HG02885 (cell line): Measurements from ENCODE around the gene THBD.
"Not testable (repeated sequence)": the region's sequence is repeated elsewhere in the genome, so short reads cannot be mapped to it uniquely, and the experiment has no call there.

Source experiments
- ATAC-seq: cut with Tn5 transposase; IDR thresholded peaks from one replicate; pipeline ENCODE4 v1.9.1; 2021; ENCODE audit warnings: mild to moderate bottlenecking; ENCODE audit not compliant: unreplicated experiment, poor library complexity

The THBD gene

DNA sequence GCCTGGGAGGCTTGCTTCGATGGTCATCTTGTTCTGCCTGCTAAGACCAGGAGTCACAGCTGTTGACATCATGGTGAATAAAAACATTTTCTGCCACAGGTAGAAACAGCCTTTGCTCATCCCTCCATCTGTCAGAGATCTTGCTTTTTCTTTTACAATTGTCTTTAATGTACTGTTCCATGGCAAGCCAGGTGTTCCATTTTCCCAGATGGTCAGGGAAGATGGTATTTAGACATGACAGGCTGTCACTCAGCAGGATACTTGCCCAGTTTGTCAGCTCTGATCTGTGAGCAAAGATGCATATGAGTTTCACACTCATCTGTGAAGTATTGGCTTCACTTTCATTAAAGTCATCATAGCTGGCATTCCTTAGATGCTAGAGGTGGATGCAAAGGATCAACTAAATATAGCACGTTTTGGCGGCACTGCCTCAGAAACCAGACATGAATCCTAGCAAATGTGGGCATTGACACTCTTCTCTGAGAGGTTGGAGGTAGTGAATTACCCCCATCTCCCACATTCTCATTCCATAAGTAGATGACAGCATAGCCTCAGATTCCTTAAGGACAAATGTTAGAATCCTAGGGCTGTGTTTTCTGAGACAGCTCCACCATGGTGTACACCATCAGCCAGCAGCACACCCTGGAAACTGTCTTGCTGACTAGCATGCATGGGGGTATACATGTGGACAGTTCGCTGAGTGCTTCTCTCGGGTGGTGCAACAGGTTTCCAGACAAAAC is 10.2 kb downstream of the THBD start:
- no peak for ATAC-seq

- ATAC-seq = no peak
Observed at GRCh38 chr20:23037017-23037481, 12.4 kb downstream of the THBD start.

- ATAC-seq = no peak
Observed at GRCh38 chr20:23036371-23036770, 13.1 kb downstream of the THBD start.

DNA sequence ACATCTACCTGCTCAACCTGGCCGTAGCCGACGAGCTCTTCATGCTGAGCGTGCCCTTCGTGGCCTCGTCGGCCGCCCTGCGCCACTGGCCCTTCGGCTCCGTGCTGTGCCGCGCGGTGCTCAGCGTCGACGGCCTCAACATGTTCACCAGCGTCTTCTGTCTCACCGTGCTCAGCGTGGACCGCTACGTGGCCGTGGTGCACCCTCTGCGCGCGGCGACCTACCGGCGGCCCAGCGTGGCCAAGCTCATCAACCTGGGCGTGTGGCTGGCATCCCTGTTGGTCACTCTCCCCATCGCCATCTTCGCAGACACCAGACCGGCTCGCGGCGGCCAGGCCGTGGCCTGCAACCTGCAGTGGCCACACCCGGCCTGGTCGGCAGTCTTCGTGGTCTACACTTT is 13.7 kb downstream of the THBD start:
- ATAC-seq = no peak

DNA sequence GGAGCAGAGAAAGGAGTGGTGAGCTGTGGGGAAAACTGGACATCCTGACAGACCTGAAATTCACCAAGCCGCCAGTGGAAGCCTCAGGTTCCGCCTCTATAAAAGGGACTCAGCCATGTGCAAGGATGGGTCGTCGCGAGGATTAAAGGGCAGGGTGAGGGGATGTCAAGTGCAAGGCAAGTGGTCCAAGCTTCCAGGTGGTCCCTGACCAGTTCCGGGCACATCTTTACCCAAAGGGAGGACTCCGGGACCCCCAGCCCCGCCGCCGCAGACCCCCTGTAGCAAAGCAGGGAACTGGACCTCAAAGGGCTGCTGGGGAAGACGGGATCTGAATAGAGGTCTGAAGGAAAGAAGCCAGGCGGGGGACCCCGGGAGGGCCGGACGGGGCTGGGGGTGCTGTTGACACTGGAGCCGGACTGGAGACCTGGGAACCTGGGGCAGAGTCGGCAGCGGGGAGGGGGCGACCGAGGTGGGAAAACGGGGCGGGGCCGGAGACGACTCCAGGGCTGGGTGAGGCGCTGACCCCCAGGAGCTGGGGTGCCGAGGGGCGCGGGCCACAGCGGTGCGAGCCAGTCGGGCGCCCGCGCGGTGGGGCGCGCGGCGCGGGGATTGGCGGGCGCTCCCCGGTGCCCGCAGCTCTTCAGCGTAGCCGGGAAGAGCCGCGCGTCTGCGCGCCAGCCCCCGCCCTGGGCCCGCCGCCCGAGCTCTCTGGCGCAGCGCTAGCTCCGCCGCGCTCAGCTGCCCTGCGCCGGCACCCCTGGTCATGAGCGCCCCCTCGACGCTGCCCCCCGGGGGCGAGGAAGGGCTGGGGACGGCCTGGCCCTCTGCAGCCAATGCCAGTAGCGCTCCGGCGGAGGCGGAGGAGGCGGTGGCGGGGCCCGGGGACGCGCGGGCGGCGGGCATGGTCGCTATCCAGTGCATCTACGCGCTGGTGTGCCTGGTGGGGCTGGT is 14.5 kb downstream of the THBD start, which contains the start of gene SSTR4:
SSTR4 (plus strand) TSS at position 592 of the 951 bp plus-strand sequence; CDS start at position 764, 172 bp downstream.
- ATAC-seq = no peak

- ATAC-seq = no peak
Observed at GRCh38 chr20:23033918-23034317, 15.6 kb downstream of the THBD start.

DNA sequence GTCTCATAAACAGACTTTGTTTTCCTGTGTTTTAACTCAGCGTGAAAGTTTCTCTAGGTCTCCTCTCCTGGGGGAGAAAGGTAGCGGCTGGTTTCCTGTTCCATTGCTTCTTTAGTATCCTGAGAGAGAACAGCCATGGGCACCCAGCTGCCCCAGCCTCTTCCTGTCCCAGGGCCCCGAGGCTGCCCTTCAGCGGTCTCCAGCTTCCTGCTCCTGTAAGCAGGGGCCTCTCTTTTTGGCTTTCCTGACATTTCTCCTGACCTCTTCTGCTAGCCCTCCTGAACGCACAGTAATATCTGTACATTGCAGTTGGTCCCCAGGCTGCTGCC is 16.8 kb downstream of the THBD start:
- ATAC-seq = no peak

GRCh38 chr20:23032056-23032749 is 17.3 kb downstream of the THBD start:
- no peak for ATAC-seq

- no peak for ATAC-seq
Observed at GRCh38 chr20:23031346-23031745, 18.1 kb downstream of the THBD start.

DNA sequence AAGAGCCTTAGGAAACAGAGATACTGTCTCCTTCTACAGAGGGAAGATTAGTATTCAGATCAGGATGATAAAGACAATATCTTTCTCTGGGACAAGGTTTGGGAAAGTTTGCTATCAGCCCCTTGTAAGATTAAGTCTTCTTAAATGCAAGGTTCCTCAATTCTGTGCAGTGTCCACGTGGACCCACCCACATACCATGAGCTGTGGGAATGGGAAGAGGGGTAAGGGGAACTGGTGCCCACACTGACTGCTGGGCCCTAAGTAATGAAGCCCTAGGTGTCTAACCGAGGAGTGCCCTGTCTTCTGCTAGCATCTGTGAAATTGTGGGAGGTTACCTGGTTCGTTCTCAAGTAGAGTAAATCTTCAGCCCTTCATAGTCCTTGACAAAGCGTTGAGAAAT is 20.1 kb downstream of the THBD start:
- no peak for ATAC-seq

- no peak for ATAC-seq
Observed at GRCh38 chr20:23028392-23028791, 21.1 kb downstream of the THBD start.

- no peak for ATAC-seq
Observed at GRCh38 chr20:23027721-23028120, 21.8 kb downstream of the THBD start.

DNA sequence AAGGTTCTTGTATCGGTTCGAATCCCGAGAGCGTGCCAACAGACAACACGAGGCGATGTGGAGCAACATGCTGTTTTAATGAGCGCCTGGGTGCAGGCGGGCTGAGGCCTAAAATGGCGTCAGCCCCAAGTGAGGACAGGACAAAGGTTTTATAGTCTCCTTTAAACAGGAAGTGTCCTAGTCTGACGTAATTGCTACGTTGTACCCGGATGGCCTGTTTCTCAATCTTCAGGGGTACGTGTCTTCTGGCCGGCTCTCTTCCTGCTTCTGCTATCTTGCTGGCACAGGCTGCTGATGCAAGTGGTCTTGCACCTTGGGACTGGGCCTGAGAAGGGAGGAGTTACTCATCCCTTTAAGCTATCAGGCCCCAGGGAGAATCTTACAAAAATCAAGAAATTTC is 24.0 kb downstream of the THBD start:
- ATAC-seq = not testable (repeated sequence)

GRCh38 chr20:23024701-23025100 is 24.8 kb downstream of the THBD start:
- ATAC-seq = no peak

- no peak for ATAC-seq
Observed at GRCh38 chr20:23023621-23024177, 25.8 kb downstream of the THBD start.

DNA sequence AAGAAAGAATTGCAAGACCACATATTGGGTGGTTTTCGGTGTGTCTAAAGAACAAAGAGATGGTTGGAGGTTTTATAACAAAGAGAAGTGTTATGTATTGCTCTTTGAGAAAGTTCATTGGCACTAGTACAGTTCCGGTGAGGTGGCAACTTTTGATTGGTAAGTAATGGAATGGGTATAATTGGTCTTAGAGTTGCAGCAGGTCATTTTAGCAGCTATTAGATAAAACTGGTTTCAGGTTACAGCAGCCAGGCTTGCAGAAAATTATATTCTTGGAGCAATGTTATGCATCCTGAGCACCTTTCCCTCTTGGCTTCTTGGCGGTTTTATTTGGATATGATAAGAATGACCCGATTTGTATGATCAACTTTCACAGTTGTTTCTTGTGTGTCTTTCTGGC is 26.6 kb downstream of the THBD start:
- no peak for ATAC-seq

- no peak for ATAC-seq
Observed at GRCh38 chr20:23021951-23022350, 27.5 kb downstream of the THBD start.

- ATAC-seq = no peak
Observed at GRCh38 chr20:23021541-23021940, 27.9 kb downstream of the THBD start.

DNA sequence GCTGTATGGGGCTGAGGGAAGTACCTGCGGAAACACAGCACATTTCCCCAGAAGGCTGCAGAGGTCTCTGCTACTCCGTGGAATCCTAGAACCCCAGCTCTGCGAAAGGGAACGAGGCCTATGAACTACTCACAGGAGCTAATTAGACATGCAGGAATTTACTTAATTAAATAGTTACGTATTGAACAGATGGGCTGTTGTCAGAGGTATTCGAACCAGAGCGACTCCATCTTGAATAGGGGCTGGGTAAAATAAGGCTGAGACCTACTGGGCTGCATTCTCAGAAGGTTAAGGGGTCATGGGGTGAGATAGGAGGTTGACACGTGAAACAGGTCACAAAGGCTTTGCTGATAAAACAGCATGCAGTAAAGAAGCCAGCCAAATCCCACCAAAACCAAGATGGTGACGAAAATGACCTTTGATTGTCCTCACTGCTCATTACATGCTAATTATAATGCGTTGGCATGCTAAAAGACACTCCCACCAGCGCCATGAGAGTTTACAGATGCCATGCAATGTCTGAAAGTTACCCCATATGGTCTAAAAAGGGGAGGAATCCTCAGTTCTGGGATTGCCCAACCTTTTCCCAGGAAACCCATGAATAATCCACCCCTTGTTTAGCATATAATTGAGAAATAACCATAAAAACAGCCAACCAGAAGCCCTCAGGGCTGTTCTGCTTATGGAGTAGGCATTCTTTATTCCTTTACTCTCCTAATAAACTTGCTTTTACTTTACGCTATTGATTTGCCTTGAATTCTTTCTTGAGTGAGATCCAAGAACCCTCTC is 29.0 kb downstream of the THBD start:
- no peak for ATAC-seq

DNA sequence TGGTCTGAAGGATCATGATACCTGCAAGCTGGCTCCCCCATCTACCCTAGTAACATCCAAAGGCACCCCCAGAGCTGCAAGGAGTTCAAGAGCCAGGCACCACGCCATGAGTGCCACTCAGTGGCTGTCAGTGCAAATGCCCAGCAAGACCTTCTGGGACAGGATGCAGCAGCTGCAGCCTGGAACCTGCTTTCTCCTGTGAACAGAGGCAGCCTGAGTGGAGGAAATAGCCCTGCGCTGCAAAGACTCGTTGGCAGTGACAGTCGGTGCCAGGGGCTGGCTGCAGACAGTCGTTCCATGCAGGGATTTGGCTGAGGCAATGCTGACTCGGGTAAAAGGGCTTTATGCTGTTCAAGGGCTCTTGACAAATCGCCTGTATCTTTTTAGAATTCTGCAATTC is 30.1 kb downstream of the THBD start:
- ATAC-seq = no peak
